SHP77 (cell line): ENCODE data around the gene CDC26.
A peak's percentile ranks its signal among the peaks of the same experiment; 100 is the strongest.
"Not testable (repeated sequence)": the region's sequence is repeated elsewhere in the genome, so short reads cannot be mapped to it uniquely, and the experiment has no call there.

ENCODE experiments used
- DNase-seq, 2 experiments: peaks; one replicate each; lab custom pipeline; 2025; lab: John Stamatoyannopoulos, UW

Gene CDC26

GRCh38 chr9:113238202-113238858 is 37.0 kb downstream of the CDC26 start:
- DNase-seq, result no peak

GRCh38 chr9:113237026-113237425 is 38.3 kb downstream of the CDC26 start:
- no peak for DNase-seq

- DNase-seq, result not testable (repeated sequence)
Observed at GRCh38 chr9:113235701-113236255, 39.6 kb downstream of the CDC26 start.

GRCh38 chr9:113231701-113232100 is 43.7 kb downstream of the CDC26 start:
- DNase-seq, result no peak

GRCh38 chr9:113228130-113228665 is 47.2 kb downstream of the CDC26 start:
- no peak for DNase-seq

DNA sequence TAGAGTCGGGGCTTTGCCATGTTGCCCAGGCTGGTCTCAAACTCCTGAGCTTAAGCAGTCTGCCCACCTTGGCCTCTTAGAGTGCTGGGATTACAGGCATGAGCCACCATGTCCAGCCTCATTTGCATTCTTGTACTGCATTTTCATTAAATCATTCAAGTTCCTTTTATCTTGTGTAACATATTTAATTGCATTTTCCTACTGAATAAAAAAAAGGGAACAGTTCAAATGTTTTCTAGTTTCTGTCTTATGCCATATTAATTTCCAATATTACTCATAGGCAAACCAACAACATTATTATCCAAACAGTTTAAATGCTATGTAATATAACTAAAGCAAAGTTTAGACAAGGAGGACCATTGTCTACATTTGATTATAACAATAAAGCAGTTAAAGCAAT is 47.9 kb downstream of the CDC26 start:
- DNase-seq, result no peak

DNA sequence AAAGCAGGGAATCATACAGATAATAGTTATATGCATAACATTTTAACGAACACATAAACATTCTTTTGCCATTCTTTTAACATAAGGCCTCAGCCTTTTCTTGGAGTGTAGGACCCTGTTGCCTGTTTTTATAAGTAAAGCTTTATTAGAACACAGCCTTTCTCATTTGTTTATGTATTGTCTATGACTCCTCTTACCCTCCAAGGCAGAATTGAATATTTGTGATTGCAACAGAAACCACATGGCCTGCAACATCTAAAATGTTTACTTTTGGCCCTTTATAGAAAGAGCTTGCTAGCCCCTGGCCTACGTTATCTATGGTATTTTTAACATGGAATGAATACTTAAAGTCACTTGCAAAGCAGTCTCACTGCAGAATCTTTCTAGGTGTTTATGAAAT is 51.4 kb downstream of the CDC26 start:
- DNase-seq, result no peak

DNA sequence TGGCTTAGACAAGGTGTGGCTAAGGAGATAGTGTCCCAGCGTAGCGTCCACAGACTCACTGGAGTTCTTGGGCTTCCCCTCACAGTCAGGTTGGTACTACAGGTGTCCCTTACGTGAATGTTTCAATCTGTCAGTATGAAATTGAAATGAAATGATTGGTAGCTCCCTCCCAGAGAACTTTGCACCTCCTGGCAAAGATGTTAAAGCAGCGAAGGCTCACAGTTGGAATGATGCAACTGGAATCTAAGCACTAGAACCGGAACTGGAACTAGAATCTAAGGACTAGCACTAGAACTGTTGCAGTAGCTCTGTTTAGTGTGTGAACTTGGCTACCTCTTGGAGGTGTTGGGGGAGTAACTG is 52.9 kb downstream of the CDC26 start:
- no peak for DNase-seq

DNA sequence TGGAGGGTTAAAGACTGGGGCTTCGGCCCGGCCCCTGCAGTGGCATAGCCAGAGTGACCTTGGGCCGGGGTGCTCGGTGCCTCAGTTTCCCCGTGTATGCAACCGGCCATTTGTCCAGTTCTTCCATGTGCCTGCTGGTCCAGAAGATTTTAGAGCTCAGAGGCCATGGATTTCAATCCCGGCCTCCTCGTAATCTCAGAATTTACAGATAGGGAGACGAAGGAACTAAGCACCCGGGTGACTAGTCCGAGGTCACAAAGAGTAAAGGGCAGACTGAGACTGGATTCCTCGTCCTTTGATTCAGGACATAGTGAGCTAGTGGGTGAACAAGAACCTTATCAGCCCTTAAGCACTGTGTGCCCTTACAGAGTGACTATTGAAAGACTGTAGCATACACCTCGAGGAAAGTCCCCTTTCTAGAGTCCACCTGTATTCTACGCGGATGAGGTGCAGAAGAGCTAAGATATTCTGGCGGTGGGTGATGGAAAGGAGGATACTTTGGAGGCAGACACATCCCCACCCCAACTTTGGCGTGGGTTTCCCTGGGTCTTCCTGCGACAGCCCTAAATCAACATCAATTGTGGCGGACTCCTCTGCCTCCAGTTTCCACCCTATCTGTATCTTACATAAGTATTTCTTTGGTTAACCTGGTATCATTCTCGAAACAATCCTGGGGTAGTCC is 53.4 kb downstream of the CDC26 start:
- DNase-seq, result no peak

- DNase-seq, result peak; percentile 96
Observed at GRCh38 chr9:113221003-113221799, 54.2 kb downstream of the CDC26 start, which contains the start of the genes FKBP15 and SLC31A1. FKBP15 (minus strand) TSS chr9:113221277; CDS start chr9:113221243, 34 bp downstream. SLC31A1 (plus strand) TSS chr9:113221544; CDS start chr9:113256149, 34,605 bp downstream.

- DNase-seq, result no peak
Observed at GRCh38 chr9:113220467-113221002, 54.8 kb downstream of the CDC26 start.

GRCh38 chr9:113219969-113220368 is 55.4 kb downstream of the CDC26 start:
- DNase-seq, result no peak

GRCh38 chr9:113219186-113219936 is 56.0 kb downstream of the CDC26 start:
- no peak for DNase-seq
